Breast epithelium (tissue), 3 donors: Measurements from ENCODE around the gene TENT4A.

Source experiments
- CTCF ChIP-seq, 3 donors: fragments of 450-650 bp; IDR thresholded peaks; one replicate each; pipeline ENCODE4 v1.5.1; 2016 to 2017; ENCODE audit warnings: antibody characterized with exemption in 3 of 3, mild to moderate bottlenecking in 3 of 3, moderate library complexity in 3 of 3
- POLR2A ChIP-seq: fragments of 450-650 bp; IDR thresholded peaks from one replicate; pipeline ENCODE4 v1.6.1; 2016; ENCODE audit warnings: antibody characterized with exemption, mild to moderate bottlenecking, moderate library complexity
- POLR2AphosphoS5 ChIP-seq, 3 donors: sonication (generic); formaldehyde crosslinking; IDR thresholded peaks; one replicate each; pipeline ENCODE4 v1.6.1; 2017; ENCODE audit warnings: antibody characterized with exemption in 3 of 3

GRCh38 chr5:6718161-6718681 lies 5.0 kb downstream of the TENT4A start:
- TF ChIP-seq CTCF (IDR thresholded peaks at IDR 0.05) (no peak), POLR2A (no peak), POLR2AphosphoS5 (IDR thresholded peaks at IDR 0.05) (no peak)
